ENCODE data around the gene ROBO1.

The ROBO1 gene

DNA sequence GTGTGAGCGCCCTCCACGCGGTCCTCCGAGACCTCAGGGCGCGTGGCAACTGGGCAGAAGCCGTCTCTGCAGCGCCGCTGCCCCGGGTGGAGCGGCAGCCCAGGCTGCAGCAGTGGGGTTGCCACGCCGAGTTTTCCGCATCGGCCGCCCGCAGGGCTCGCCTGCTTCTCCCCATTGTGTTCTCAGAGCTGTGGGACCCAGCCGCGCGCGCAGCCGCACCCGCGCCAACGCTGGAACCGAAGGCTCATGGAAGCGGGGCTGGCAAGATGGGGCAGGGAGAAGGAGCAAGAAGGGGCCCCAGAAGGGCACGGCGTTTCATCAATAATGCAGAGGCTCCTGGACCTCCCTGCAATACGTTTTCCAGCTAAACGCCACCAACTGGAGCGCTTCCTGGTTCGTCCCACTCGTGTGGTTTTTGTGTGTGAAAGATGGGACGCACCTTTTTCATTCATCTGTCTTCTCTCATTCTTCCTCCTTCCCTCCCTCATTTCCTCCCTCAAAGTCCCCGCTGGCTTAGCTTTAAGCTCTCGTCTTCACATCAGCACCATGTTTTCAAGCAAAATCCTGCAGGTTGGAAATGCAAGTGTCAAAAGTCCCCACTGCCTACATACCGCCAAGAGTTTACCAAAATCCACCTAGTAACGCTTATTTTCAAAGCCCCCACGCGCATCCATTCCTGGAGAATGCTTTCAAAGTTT is 1.2 kb downstream of the ROBO1 start:
- peaks cover 24% of the 10 kb centered on the region for H3K4me1 ChIP-seq (ENCODE audit: control insufficient read depth, insufficient read depth, low read length)
- no peaks in the 10 kb centered on the region; the same call in 1 of the 2 replicates for H3K9me3 ChIP-seq (ENCODE audit: control insufficient read depth, insufficient read depth, low read length)
- H3K4me3 ChIP-seq (ENCODE audit: low read depth, low read length): peak overlapping the region; percentile 66
- no peak overlapping the region for H3K27ac ChIP-seq (ENCODE audit: low read depth, low read length)
- no peak overlapping the region for H3K9ac ChIP-seq (ENCODE audit: low read depth, low read length)
- H3K36me3 ChIP-seq (ENCODE audit: control insufficient read depth, insufficient read depth, low read length): no peaks in the 10 kb centered on the region
- peaks cover 51% of the 10 kb centered on the region for H3K27me3 ChIP-seq (ENCODE audit: control insufficient read depth, insufficient read depth, low read length)

DNA sequence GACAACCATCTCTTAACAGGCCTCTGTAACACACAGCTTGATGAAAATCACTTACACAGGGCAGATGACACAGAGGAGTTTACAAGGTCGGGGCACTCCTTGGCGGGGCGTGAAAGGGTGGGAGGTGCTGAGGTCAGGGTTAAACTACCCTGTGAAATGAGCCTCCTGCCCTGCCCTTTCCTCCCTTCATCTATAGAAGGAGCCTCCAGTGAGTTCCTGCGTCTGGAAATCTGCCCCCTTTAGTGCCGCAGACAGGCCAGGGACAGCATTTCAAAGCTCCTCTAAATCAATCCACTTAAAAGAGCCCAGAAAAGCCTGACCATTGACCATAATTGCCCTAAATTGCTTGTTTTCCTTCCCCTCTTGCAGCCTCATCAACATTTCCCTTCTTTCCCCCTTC is 1.9 kb downstream of the ROBO1 start:
- no peak overlapping the region for H3K27ac ChIP-seq (ENCODE audit: low read depth, low read length)
- no peaks in the 10 kb centered on the region for H3K36me3 ChIP-seq (ENCODE audit: control insufficient read depth, insufficient read depth, low read length)
- H3K4me1 ChIP-seq (ENCODE audit: control insufficient read depth, insufficient read depth, low read length): peaks cover 24% of the 10 kb centered on the region
- H3K4me3 ChIP-seq (ENCODE audit: low read depth, low read length): peak overlapping the region; percentile 66
- no peak overlapping the region for H3K9ac ChIP-seq (ENCODE audit: low read depth, low read length)
- no peaks in the 10 kb centered on the region for H3K9me3 ChIP-seq (ENCODE audit: control insufficient read depth, insufficient read depth, low read length)
- peaks cover 51% of the 10 kb centered on the region for H3K27me3 ChIP-seq (ENCODE audit: control insufficient read depth, insufficient read depth, low read length)

GRCh38 chr3:79761441-79761840 is 6.4 kb downstream of the ROBO1 start:
- Histone ChIP-seq H3K27ac (ENCODE audit: low read depth, low read length) (no peak overlapping the region), H3K9ac (ENCODE audit: low read depth, low read length) (no peak overlapping the region), H3K27me3 (ENCODE audit: control insufficient read depth, insufficient read depth, low read length) (peaks cover 28% of the 10 kb centered on the region), H3K4me1 (ENCODE audit: control insufficient read depth, insufficient read depth, low read length) (peaks cover 7% of the 10 kb centered on the region), H3K36me3 (ENCODE audit: control insufficient read depth, insufficient read depth, low read length) (no peaks in the 10 kb centered on the region), H3K4me3 (ENCODE audit: low read depth, low read length) (no peak overlapping the region), H3K9me3 (ENCODE audit: control insufficient read depth, insufficient read depth, low read length) (no peaks in the 10 kb centered on the region)

DNA sequence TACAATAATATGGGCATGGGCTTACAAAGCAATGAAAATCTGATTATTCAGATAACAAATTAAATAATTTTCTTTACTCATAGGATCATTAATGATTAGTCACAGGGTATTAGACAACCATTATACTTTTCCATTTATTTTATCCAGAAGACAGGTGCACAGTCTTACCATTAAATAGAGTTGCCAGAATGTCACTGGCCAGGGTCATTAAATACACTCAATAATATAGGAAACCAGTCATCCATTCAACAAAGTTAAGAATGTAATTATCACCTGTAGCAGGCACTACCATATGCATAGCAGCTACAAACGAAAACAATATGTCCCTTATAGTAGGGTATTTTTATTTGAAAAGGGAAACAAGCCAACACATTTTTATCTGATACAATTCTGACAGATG is 16.1 kb downstream of the ROBO1 start:
- no peak overlapping the region for H3K27ac ChIP-seq (ENCODE audit: low read depth, low read length)
- no peaks in the 10 kb centered on the region for H3K4me1 ChIP-seq (ENCODE audit: control insufficient read depth, insufficient read depth, low read length)
- H3K27me3 ChIP-seq (ENCODE audit: control insufficient read depth, insufficient read depth, low read length): no peaks in the 10 kb centered on the region
- no peak overlapping the region for H3K9ac ChIP-seq (ENCODE audit: low read depth, low read length)
- no peaks in the 10 kb centered on the region for H3K36me3 ChIP-seq (ENCODE audit: control insufficient read depth, insufficient read depth, low read length)
- no peak overlapping the region for H3K4me3 ChIP-seq (ENCODE audit: low read depth, low read length)
- H3K9me3 ChIP-seq (ENCODE audit: control insufficient read depth, insufficient read depth, low read length): no peaks in the 10 kb centered on the region

DNA sequence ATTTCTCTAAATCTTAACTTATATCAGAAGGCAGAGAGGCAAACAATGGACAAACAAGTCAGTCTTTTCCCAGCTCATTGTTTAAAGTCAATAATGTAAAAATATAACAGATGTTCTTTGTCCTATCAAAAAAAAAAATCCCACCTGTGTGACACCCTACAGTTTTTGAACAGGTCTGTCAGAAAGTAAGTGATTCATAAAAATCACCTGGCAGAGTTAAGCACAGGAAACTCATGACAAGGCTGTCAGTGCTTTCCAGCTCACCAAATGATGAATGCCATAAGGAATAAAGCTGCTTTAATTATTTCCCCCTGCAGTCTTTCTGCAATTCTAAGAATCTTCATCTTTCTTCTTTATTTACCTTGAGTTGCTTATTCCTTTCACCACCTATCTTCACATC is 30.3 kb downstream of the ROBO1 start:
- Histone ChIP-seq H3K4me1 (ENCODE audit: control insufficient read depth, insufficient read depth, low read length) (no peaks in the 10 kb centered on the region), H3K36me3 (ENCODE audit: control insufficient read depth, insufficient read depth, low read length) (no peaks in the 10 kb centered on the region), H3K4me3 (ENCODE audit: low read depth, low read length) (no peak overlapping the region), H3K27ac (ENCODE audit: low read depth, low read length) (no peak overlapping the region), H3K9ac (ENCODE audit: low read depth, low read length) (no peak overlapping the region), H3K27me3 (ENCODE audit: control insufficient read depth, insufficient read depth, low read length) (no peaks in the 10 kb centered on the region), H3K9me3 (ENCODE audit: control insufficient read depth, insufficient read depth, low read length) (no peaks in the 10 kb centered on the region)

DNA sequence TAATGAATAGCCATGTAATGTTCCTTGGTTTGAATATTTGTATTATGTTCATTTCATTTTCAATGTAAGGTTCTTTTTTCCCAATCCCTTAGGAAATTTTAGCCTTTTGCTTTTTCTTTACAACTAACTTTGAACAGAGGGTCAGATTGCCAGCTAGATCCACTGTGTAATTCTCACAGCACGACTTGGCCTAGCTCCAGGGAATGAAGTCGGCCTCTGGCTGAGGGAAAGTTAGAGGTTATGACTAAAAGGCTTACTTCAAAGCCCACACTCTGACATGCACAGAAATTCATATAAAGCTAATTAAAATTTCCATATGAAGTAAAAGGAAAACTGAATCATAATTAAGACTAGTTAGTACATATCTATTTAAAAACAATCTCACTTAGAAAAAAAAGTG is 38.7 kb downstream of the ROBO1 start:
- no peak overlapping the region for H3K4me3 ChIP-seq (ENCODE audit: low read depth, low read length)
- H3K36me3 ChIP-seq (ENCODE audit: control insufficient read depth, insufficient read depth, low read length): no peaks in the 10 kb centered on the region
- H3K27me3 ChIP-seq (ENCODE audit: control insufficient read depth, insufficient read depth, low read length): no peaks in the 10 kb centered on the region
- H3K4me1 ChIP-seq (ENCODE audit: control insufficient read depth, insufficient read depth, low read length): no peaks in the 10 kb centered on the region
- no peak overlapping the region for H3K27ac ChIP-seq (ENCODE audit: low read depth, low read length)
- no peaks in the 10 kb centered on the region for H3K9me3 ChIP-seq (ENCODE audit: control insufficient read depth, insufficient read depth, low read length)
- no peak overlapping the region for H3K9ac ChIP-seq (ENCODE audit: low read depth, low read length)

GRCh38 chr3:79726786-79727185 is 41.0 kb downstream of the ROBO1 start:
- Histone ChIP-seq H3K9me3 (ENCODE audit: control insufficient read depth, insufficient read depth, low read length) (no peaks in the 10 kb centered on the region), H3K4me3 (ENCODE audit: low read depth, low read length) (no peak overlapping the region), H3K36me3 (ENCODE audit: control insufficient read depth, insufficient read depth, low read length) (no peaks in the 10 kb centered on the region), H3K9ac (ENCODE audit: low read depth, low read length) (no peak overlapping the region), H3K27ac (ENCODE audit: low read depth, low read length) (no peak overlapping the region), H3K4me1 (ENCODE audit: control insufficient read depth, insufficient read depth, low read length) (no peaks in the 10 kb centered on the region), H3K27me3 (ENCODE audit: control insufficient read depth, insufficient read depth, low read length) (no peaks in the 10 kb centered on the region)

DNA sequence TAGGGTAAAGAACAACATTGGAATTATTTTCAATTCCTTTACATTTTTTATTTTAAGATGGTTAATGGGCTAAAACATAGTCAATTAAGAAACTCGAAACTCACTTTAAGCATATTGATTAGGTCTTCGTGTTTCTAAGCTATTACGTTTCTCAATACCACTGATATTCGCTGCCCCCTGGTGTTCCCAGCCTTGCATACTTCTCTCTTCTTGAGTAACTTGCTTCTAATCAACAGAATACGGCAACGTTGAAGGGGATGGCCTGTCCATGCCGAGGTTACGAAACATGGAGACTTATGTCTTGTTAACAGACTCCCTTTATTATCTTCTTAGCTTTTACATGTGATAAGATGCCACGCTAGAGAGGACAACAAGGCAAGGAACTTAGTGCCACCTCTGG is 43.6 kb downstream of the ROBO1 start:
- H3K27me3 ChIP-seq (ENCODE audit: control insufficient read depth, insufficient read depth, low read length): no peaks in the 10 kb centered on the region
- no peaks in the 10 kb centered on the region for H3K36me3 ChIP-seq (ENCODE audit: control insufficient read depth, insufficient read depth, low read length)
- H3K4me3 ChIP-seq (ENCODE audit: low read depth, low read length): no peak overlapping the region

DNA sequence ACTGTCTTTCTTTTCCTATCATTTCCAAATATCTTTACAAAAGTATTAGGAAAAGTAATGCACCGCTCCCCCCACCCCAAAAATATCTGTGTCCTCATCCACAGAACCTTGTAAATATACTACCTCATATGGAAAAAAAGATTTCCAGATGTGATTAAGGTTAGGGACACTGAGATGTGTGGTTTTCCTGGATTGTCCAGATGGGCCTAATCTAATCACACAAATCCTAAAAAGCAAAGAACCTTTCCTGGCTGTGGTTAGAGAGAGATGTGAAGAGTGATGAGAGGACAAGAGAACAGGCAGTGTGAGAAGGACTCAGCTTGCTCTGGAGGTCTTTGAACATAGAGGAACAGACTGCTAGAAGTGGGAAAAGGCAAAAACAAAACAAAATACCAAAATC is 77.7 kb downstream of the ROBO1 start:
- H3K27ac ChIP-seq (ENCODE audit: low read depth, low read length): no peak overlapping the region
- no peaks in the 10 kb centered on the region for H3K27me3 ChIP-seq (ENCODE audit: control insufficient read depth, insufficient read depth, low read length)
- H3K4me1 ChIP-seq (ENCODE audit: control insufficient read depth, insufficient read depth, low read length): no peaks in the 10 kb centered on the region
- H3K4me3 ChIP-seq (ENCODE audit: low read depth, low read length): no peak overlapping the region
- no peaks in the 10 kb centered on the region for H3K9me3 ChIP-seq (ENCODE audit: control insufficient read depth, insufficient read depth, low read length)
- H3K36me3 ChIP-seq (ENCODE audit: control insufficient read depth, insufficient read depth, low read length): no peaks in the 10 kb centered on the region
- H3K9ac ChIP-seq (ENCODE audit: low read depth, low read length): no peak overlapping the region

More for the DNA sequence above, 43.6 kb downstream of the ROBO1 start:
- Histone ChIP-seq H3K4me1 (ENCODE audit: control insufficient read depth, insufficient read depth, low read length) (no peaks in the 10 kb centered on the region), H3K27ac (ENCODE audit: low read depth, low read length) (no peak overlapping the region), H3K9ac (ENCODE audit: low read depth, low read length) (no peak overlapping the region), H3K9me3 (ENCODE audit: control insufficient read depth, insufficient read depth, low read length) (no peaks in the 10 kb centered on the region)

GRCh38 chr3:79685108-79685507 is 82.7 kb downstream of the ROBO1 start:
- no peak overlapping the region for H3K9ac ChIP-seq (ENCODE audit: low read depth, low read length)
- H3K36me3 ChIP-seq (ENCODE audit: control insufficient read depth, insufficient read depth, low read length): no peaks in the 10 kb centered on the region
- no peaks in the 10 kb centered on the region for H3K27me3 ChIP-seq (ENCODE audit: control insufficient read depth, insufficient read depth, low read length)
- H3K9me3 ChIP-seq (ENCODE audit: control insufficient read depth, insufficient read depth, low read length): no peaks in the 10 kb centered on the region
- no peak overlapping the region for H3K4me3 ChIP-seq (ENCODE audit: low read depth, low read length)
- no peaks in the 10 kb centered on the region for H3K4me1 ChIP-seq (ENCODE audit: control insufficient read depth, insufficient read depth, low read length)
- H3K27ac ChIP-seq (ENCODE audit: low read depth, low read length): no peak overlapping the region

DNA sequence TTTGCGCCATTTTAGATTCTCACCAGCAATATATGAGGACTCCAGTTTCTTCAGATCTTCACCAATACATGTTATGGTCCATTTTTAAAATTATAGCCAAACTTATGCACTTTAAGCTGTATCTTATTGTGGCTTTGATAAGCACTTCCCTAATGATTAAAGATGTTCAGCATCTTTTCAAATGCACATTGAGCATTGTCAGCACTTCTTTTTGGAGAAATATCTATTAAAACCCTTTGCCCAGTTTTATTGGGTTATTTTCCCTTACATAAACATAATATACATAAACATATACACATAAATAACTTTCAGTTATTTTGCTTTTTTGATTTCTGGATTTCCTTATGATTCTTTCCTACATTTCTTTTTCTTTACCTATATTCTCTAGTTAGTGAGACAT is 83.8 kb downstream of the ROBO1 start:
- Histone ChIP-seq H3K4me3 (ENCODE audit: low read depth, low read length) (no peak overlapping the region), H3K27me3 (ENCODE audit: control insufficient read depth, insufficient read depth, low read length) (no peaks in the 10 kb centered on the region), H3K9ac (ENCODE audit: low read depth, low read length) (no peak overlapping the region), H3K9me3 (ENCODE audit: control insufficient read depth, insufficient read depth, low read length) (no peaks in the 10 kb centered on the region), H3K27ac (ENCODE audit: low read depth, low read length) (no peak overlapping the region), H3K4me1 (ENCODE audit: control insufficient read depth, insufficient read depth, low read length) (no peaks in the 10 kb centered on the region), H3K36me3 (ENCODE audit: control insufficient read depth, insufficient read depth, low read length) (no peaks in the 10 kb centered on the region)
